GM21447 (cell line): ENCODE results near the gene KCNF1.

Source experiments
- ATAC-seq: cut with Tn5 transposase; IDR thresholded peaks from one replicate; pipeline ENCODE4 v1.9.1; 2021; ENCODE audit not compliant: unreplicated experiment

KCNF1 gene

GRCh38 chr2:10961490-10961875 lies 49.7 kb downstream of the KCNF1 start:
- ATAC-seq, result no peak

GRCh38 chr2:10962004-10962403 lies 50.3 kb downstream of the KCNF1 start:
- ATAC-seq, result no peak

- no peak for ATAC-seq
Measured at GRCh38 chr2:10963155-10963554, 51.4 kb downstream of the KCNF1 start.
